HepG2 (cell line): ENCODE measurements around the gene AGK. TPM values are rescaled to one million over a fixed set of nuclear protein-coding genes. Genes with fewer than 3 reads are reported as not detected.
A peak's percentile ranks its signal among the peaks of the same experiment; 100 is the strongest.

Experiments
- GATAD1 ChIP-seq: IDR thresholded peaks from 2 replicates; pipeline ENCODE4 v1.6.1; 2016; ENCODE audit warnings: missing genetic modification reagents, missing compliant biosample characterization
- KAT8 ChIP-seq: IDR thresholded peaks from 2 replicates; pipeline ENCODE4 v1.6.1; 2016; ENCODE audit warnings: missing genetic modification reagents, missing compliant biosample characterization
- ONECUT2 ChIP-seq: sonication (generic); formaldehyde crosslinking; IDR thresholded peaks from 2 replicates; pipeline ENCODE4 v1.4.0; 2020; ENCODE audit warnings: missing genetic modification reagents
- RAD21 ChIP-seq: fragments of 450-650 bp; formaldehyde crosslinking; IDR thresholded peaks from 2 replicates; pipeline ENCODE4 v1.5.0; 2020; ENCODE audit warnings: mild to moderate bottlenecking
- XRCC5 ChIP-seq: fragments of 200-400 bp; formaldehyde crosslinking; optimal IDR thresholded peaks from 2 replicates; pipeline ENCODE3; 2017; ENCODE audit warnings: mild to moderate bottlenecking, low read length
- ZMYM4 ChIP-seq: sonication (generic); formaldehyde crosslinking; IDR thresholded peaks from 2 replicates; pipeline ENCODE4 v1.8.1; 2023; ENCODE audit warnings: mild to moderate bottlenecking, missing genetic modification reagents
- ZNF263 ChIP-seq: sonication (generic); formaldehyde crosslinking; IDR thresholded peaks from 2 replicates; pipeline ENCODE4 v1.4.0; 2020; ENCODE audit warnings: missing genetic modification reagents
- ZNF660 ChIP-seq: sonication (generic); formaldehyde crosslinking; IDR thresholded peaks from 2 replicates; pipeline ENCODE4 v1.5.1; 2020; ENCODE audit warnings: mild to moderate bottlenecking, low read depth, missing genetic modification reagents, borderline replicate concordance
- polyA plus RNA-seq, 8 experiments: library from polyadenylated mRNA; depleted of rRNA in 3 of 8; stranded (reverse) in 7 of 8; unstranded in 1 of 8; fragments of >200 nt; fragmentation: Illumina TruSeq in 4 of 8; extraction: Trizol in 4 of 8; gene quantifications; 2 replicates each; pipeline versions ENCODE4 v1.2.1 to v1.2.3, GENCODE V29; 2011 to 2016; ENCODE audit warnings: low read depth in 4 of 8, missing spikeins in 1 of 8, mixed read lengths in 1 of 8; ENCODE audit not compliant: insufficient read depth in 1 of 8
- total RNA-seq, 5 experiments: library from RNA; depleted of rRNA; stranded (reverse); fragments of >200 nt; fragmentation: Illumina TruSeq; extraction: Trizol; gene quantifications; 2 replicates each; pipeline ENCODE4 v1.2.3, GENCODE V29; 2016; ENCODE audit warnings: low read depth in 1 of 5
- TF ChIP-seq, protein P1 (sequence below): IDR thresholded peaks from 2 replicates; pipeline ENCODE4 v1.4.0; 2020; ENCODE audit warnings: mild to moderate bottlenecking, missing genetic modification reagents
- TF ChIP-seq, protein P2 (sequence below): sonication (generic); formaldehyde crosslinking; IDR thresholded peaks from 2 replicates; pipeline ENCODE4 v1.5.1; 2020; ENCODE audit warnings: mild to moderate bottlenecking, moderate library complexity, missing genetic modification reagents
- TF ChIP-seq, protein P3 (sequence below): sonication (generic); formaldehyde crosslinking; IDR thresholded peaks from 2 replicates; pipeline ENCODE4 v1.5.0; 2020; ENCODE audit warnings: mild to moderate bottlenecking, missing genetic modification reagents, moderate library complexity
- TF ChIP-seq, protein P4 (sequence below): IDR thresholded peaks from 2 replicates; pipeline ENCODE4 v1.6.1; 2016; ENCODE audit warnings: low read depth

AGK gene
- total and polyA plus RNA-seq, 2 of the 13 experiments (the other 11 are each of a cell fraction or from before 2014, with no cell fraction given), result 23.7 to 30.1 TPM

DNA sequence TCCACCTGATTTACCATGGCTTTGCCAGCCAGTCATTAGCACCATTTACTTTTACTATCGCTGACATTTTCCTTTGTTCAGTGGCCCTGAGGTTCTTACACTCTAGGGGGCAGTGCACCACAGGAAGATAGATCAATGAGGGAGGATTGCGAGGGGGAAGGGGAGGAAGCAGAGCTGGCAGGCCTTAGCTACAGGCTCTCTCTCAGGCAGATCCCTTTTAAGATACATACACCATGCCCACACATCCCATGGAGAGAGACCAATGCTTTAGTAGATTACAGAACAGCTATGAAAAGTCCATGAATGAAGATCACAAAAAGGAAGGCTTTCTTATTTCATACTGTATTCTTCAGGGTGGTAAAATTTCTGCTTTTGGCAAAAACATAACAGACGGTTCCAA lies 103.3 kb downstream of the AGK start (continued):
- TF ChIP-seq, protein P1, sequence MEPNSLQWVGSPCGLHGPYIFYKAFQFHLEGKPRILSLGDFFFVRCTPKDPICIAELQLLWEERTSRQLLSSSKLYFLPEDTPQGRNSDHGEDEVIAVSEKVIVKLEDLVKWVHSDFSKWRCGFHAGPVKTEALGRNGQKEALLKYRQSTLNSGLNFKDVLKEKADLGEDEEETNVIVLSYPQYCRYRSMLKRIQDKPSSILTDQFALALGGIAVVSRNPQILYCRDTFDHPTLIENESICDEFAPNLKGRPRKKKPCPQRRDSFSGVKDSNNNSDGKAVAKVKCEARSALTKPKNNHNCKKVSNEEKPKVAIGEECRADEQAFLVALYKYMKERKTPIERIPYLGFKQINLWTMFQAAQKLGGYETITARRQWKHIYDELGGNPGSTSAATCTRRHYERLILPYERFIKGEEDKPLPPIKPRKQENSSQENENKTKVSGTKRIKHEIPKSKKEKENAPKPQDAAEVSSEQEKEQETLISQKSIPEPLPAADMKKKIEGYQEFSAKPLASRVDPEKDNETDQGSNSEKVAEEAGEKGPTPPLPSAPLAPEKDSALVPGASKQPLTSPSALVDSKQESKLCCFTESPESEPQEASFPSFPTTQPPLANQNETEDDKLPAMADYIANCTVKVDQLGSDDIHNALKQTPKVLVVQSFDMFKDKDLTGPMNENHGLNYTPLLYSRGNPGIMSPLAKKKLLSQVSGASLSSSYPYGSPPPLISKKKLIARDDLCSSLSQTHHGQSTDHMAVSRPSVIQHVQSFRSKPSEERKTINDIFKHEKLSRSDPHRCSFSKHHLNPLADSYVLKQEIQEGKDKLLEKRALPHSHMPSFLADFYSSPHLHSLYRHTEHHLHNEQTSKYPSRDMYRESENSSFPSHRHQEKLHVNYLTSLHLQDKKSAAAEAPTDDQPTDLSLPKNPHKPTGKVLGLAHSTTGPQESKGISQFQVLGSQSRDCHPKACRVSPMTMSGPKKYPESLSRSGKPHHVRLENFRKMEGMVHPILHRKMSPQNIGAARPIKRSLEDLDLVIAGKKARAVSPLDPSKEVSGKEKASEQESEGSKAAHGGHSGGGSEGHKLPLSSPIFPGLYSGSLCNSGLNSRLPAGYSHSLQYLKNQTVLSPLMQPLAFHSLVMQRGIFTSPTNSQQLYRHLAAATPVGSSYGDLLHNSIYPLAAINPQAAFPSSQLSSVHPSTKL (CRISPR knock-in tag), result 0 out of 2 replicates have a peak, but pooled peaks have one; percentile 22
- peak; percentile 58; the same call in 1 of the 2 replicates for TF ChIP-seq ONECUT2
- TF ChIP-seq, protein P2, sequence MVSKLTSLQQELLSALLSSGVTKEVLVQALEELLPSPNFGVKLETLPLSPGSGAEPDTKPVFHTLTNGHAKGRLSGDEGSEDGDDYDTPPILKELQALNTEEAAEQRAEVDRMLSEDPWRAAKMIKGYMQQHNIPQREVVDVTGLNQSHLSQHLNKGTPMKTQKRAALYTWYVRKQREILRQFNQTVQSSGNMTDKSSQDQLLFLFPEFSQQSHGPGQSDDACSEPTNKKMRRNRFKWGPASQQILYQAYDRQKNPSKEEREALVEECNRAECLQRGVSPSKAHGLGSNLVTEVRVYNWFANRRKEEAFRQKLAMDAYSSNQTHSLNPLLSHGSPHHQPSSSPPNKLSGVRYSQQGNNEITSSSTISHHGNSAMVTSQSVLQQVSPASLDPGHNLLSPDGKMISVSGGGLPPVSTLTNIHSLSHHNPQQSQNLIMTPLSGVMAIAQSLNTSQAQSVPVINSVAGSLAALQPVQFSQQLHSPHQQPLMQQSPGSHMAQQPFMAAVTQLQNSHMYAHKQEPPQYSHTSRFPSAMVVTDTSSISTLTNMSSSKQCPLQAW (CRISPR knock-in tag), result 0 out of 2 replicates have a peak, but pooled peaks have one; percentile 23
- TF ChIP-seq XRCC5, result no peak
- 0 out of 2 replicates have a peak, but pooled peaks have one; percentile 29 for TF ChIP-seq KAT8 (CRISPR knock-in tag)
- 0 out of 2 replicates have a peak, but pooled peaks have one; percentile 22 for TF ChIP-seq GATAD1
- 0 out of 2 replicates have a peak, but pooled peaks have one; percentile 21 for TF ChIP-seq ZMYM4
- peak; percentile 62; the same call in 1 of the 2 replicates for TF ChIP-seq RAD21 (CRISPR knock-in tag)
- TF ChIP-seq ZNF660 (CRISPR knock-in tag), result no peak
- TF ChIP-seq, protein P3, sequence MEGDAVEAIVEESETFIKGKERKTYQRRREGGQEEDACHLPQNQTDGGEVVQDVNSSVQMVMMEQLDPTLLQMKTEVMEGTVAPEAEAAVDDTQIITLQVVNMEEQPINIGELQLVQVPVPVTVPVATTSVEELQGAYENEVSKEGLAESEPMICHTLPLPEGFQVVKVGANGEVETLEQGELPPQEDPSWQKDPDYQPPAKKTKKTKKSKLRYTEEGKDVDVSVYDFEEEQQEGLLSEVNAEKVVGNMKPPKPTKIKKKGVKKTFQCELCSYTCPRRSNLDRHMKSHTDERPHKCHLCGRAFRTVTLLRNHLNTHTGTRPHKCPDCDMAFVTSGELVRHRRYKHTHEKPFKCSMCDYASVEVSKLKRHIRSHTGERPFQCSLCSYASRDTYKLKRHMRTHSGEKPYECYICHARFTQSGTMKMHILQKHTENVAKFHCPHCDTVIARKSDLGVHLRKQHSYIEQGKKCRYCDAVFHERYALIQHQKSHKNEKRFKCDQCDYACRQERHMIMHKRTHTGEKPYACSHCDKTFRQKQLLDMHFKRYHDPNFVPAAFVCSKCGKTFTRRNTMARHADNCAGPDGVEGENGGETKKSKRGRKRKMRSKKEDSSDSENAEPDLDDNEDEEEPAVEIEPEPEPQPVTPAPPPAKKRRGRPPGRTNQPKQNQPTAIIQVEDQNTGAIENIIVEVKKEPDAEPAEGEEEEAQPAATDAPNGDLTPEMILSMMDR, result peak; percentile 89
- TF ChIP-seq, protein P4, sequence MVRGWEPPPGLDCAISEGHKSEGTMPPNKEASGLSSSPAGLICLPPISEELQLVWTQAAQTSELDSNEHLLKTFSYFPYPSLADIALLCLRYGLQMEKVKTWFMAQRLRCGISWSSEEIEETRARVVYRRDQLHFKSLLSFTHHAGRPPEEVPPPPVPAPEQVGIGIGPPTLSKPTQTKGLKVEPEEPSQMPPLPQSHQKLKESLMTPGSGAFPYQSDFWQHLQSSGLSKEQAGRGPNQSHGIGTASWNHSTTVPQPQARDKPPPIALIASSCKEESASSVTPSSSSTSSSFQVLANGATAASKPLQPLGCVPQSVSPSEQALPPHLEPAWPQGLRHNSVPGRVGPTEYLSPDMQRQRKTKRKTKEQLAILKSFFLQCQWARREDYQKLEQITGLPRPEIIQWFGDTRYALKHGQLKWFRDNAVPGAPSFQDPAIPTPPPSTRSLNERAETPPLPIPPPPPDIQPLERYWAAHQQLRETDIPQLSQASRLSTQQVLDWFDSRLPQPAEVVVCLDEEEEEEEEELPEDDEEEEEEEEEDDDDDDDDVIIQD (CRISPR knock-in tag), result 0 out of 2 replicates have a peak, but pooled peaks have one; percentile 35
- TF ChIP-seq ZNF263 (CRISPR knock-in tag), result peak; percentile 97
- TF ChIP-seq, all 625 proteins: peak for 21
